ENCODE measurements around the gene NR6A1.

Gene NR6A1

GRCh38 chr9:124479947-124480620 lies 291.0 kb downstream of the NR6A1 start:
- DNase-seq = no peak

DNA sequence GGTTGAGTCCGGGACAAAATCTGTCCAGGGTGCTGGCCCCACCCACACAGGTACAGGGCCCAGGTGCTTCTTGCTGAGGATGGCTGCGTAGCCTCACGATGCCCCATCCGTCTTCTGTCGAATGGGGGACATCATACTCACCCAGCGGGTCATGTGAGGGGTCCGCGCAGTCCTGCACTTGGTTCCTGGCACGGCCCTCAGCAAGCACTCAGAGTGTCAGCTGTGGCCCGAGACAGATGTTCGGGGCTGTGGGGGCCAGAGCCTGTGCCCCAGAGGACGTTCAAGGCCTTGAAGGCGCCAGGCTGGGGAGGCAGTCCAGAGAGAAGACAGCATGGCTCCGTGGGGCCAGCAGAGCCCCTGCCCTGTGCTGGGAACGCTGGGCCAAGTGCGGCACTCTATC lies 291.7 kb downstream of the NR6A1 start:
- DNase-seq = no peak

DNA sequence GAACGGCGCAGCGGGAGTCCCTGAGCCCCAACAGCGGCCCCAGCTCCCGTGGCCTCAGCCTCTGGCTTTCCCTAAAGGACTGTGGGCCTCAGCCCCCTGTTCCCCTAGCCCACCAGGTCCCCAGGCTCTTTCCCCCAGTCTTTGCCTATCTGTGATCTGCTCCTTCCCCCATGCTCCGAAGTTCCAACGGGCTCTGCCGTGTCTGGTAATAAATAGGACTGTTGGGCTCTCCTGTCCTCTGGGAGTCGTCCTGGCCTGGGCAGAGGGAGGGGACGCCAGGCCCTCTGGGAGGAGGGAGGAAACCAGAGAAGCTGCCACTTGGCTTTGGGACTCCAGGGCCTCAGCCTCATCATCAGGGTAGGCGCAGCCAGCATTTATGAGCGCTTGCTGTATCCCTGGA lies 292.8 kb downstream of the NR6A1 start:
- no peak for DNase-seq

DNA sequence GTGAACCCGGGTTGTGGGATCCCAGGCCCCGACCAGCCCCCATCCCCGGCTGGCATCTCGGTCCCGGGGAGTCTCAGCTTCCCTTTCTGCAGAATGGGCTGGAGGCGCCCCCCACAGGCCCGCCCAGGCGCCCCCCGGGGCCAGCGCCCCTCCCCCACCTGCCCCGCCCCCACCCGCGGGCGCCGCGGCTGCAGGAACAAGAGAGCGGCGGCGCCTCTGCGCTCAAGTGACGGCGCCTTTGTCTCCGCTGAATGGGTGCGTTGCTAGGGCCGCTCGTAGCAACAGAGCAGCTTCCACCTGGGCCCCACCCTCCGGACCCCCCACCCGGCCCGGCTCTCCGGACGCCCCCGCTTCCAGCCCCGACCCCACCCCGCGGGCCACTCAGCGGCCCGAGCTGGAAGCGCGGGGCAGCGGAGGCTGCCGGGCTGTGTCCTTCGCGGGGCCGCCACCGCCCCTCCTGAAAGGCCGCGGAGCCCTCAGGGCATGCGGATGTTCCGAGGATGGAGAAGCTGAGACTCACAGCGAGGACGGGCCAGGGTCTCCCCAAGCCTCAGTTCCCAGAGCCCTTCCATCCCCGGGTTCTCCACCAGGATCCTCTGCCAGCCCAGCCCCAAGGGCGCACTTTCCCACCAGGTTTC lies 293.3 kb downstream of the NR6A1 start:
- DNase-seq = no peak

GRCh38 chr9:124477211-124477647 lies 293.9 kb downstream of the NR6A1 start:
- DNase-seq = no peak

GRCh38 chr9:124475868-124476690 lies 295.0 kb downstream of the NR6A1 start:
- DNase-seq = no peak

DNA sequence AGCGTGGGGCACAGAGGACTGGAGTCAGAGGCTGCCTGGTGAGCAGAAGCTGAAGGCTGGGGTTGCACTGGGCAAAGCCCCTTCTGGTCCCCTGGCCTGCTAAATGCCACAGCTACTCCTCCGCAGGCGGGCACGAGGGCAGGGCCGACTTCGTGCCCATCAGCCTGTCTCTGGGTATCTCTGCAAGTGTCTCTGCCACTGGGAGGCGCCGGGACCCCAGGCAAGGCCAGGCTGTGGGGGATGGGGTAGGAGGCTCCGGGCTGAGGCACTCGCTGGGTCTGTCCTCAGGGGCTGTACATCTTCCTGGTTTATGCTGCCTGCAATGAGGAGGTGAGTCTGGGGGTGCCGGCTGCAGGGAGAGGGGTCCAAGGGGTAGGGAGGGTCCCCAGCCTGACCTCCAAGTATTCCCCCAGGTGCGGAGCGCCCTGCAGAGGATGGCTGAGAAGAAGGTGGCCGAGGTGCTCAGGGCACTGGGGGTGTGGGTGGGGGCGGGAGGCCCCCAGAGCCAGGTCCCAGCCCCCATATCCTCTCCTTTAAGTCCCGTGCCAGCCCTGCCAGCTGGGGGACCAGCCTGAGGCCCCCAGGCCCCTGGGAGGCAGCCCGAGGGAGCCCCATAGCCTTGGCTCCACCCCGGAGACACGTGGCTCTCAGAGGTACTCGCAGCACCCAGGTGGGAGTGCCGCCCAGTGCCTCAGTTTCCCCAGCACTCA lies 295.8 kb downstream of the NR6A1 start:
- no peak for DNase-seq

DNA sequence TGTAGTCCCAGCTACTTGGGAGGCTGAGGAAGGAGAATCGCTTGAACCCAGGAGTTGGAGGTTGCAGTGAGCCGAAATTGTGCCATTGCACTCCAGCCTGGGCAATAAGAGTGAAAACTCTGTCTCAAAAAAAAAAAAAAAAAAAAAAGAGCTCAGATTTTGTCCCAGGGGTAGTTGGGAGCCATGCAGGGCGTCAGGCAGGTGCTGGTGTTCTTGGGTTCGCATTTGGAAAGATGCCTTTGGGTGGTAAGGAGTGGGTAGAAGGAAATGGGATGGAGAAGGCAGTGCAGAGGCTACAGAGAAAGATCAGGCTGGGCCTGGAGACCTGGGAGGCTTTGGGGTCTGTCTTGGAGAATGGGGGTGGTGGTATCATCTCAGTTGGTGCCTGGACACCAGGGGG lies 297.0 kb downstream of the NR6A1 start:
- DNase-seq = no peak

DNA sequence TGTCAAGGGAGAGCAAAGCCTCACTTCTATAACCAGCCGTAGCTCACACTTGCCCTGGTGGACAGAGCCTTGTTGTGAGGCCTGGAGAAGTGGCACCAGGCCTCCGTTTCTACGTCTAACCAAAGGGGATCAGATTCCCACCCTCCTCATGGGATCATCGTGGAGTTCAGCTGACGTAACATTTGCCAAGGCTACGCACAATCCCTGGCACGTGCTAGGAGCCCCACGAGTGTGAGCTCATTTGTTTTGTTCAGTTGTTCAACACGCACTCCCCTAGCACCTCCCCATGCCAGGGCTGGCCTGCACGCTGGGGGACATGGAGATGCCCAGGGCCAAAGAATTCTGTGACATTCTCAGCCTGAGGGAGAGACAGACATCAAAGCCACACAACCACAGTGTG lies 297.8 kb downstream of the NR6A1 start:
- DNase-seq = no peak

- DNase-seq = no peak
Observed at GRCh38 chr9:124472770-124473169, 298.3 kb downstream of the NR6A1 start.

GRCh38 chr9:124471761-124472160 lies 299.4 kb downstream of the NR6A1 start:
- no peak for DNase-seq

GRCh38 chr9:124470726-124471125 lies 300.4 kb downstream of the NR6A1 start:
- no peak for DNase-seq

- DNase-seq = no peak
Observed at GRCh38 chr9:124470306-124470705, 300.8 kb downstream of the NR6A1 start.

- DNase-seq = no peak
Observed at GRCh38 chr9:124469011-124469832, 301.9 kb downstream of the NR6A1 start.

- DNase-seq = no peak
Observed at GRCh38 chr9:124468061-124468740, 302.9 kb downstream of the NR6A1 start.

DNA sequence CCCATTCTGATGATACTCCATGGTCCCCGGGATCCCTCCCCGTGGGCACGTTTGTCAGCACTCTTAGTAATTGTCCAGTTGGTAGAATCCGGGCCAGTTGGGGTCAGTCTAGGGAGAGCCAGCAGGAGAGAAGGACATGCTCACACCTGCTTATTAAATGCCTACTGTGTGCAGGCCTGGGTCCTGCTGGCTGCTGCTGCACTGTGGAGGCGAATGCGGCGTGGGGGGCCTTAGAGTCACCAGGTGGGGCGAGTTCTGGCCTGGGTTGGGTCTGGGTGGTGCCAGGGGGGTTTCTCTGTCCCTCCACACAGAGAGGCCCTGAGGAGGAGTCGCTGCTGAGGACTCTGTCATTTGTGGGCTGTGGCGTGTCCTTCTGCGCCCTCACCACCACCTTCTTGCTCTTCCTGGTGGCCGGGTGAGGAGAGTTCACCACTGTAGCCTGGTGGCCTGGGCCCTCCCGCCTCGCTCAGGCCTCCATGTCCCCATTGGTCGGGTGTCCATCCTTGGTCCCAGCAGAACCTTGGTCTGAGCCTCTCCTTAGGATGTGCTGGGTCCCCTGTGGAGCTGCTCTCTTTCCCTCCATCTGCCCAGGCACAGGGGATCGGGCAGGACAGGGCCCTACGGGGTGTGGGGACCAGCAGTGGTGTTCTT lies 303.6 kb downstream of the NR6A1 start:
- DNase-seq = no peak
